SK-N-DZ (cell line): ENCODE measurements around the gene RAB34.
"Not testable (repeated sequence)": the region's sequence is repeated elsewhere in the genome, so short reads cannot be mapped to it uniquely, and the experiment has no call there.

Source experiments
- DNase-seq: peaks from one replicate; pipeline ENCODE4 v3.0.0-alpha.2; 2015; ENCODE audit warnings: low spot score

Gene RAB34

DNA sequence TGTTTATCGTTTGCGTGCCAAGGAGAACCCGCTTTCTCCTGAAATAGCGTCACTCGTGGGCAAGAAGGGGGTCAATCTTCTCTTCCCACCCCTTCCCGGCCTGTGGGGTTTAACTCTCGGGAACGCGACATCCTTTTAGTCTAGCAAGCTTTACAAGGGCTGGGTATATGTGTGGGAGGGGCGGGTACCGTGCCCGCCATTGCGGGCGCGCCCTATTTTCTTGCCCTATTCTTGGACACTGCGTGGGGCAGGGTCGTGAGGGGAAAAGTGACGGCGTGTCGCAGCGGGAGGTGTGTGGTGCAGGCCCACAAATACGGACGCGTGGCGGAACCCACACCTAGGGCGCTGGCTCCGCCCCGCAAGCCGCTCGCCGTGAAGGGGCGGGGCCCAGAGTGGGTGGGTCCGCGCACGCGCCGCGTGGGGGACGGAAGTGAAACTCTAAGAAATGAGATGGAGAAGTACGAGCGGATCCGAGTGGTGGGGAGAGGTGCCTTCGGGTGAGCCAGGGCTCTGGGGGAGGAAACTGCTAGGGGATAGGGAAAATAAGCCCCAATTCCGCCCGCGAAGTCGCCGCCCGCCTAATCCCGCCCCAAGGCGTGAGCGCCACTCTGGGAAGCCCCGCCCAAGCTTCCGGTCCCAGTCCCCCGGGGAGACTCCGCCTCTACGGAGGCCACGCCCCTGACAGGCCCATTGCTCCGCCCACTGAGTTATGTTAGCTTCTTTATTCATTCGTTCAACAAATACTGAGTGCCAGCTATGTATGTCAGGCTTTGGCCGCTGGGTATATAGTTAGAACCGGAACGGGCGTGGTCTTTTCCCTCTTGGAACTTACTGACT, 10.9 kb upstream of the RAB34 start, which contains the start of gene NEK8:
Gene NEK8 (plus strand): TSS at position 425 of the 837 bp plus-strand sequence. CDS start 26 bp downstream, at position 451.
- DNase-seq: peak; percentile 94

DNA sequence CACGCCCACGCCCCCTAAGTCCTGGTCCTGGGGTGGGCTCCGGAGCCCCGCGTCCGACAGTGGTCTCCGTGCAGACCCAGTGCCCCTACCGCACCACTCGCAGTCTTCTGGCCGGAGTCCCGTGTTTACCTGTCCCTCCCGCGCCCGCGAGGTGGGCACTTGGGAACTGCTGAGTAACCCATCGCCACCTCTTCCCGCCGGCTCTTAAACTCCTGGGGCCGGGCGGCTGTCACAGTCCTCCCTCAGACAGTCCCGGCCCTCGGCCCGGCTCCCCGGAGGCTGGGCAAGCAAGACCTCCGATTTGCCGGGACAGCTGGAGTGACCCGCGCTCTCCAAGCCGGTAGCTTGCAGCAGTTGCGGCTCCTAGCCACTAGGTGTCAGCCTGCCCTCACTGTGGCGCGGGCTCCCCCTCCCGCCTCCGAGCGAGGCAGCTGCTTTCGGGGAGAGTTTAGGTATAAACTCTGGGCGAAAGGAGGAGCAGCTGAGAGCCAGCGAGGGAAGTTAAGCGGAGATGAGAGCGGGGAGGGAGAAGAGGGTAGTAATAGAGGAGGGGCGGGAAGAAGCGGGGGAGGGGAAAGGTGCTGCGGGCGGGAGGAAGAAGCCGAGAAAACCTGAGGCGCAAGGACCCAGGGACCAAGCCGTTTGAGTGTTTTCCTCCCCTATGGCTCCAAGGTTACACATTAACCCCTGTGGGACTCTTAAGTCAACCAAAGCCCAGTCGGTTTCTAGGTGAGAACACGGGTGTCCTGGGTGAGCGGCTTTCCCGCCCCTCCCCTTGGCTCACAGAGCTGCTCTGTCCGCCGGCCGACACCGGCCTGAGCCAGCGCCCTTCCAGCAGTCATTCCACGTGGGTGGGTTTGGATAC, 9.2 kb upstream of the RAB34 start:
- peak; percentile 98 for DNase-seq

DNA sequence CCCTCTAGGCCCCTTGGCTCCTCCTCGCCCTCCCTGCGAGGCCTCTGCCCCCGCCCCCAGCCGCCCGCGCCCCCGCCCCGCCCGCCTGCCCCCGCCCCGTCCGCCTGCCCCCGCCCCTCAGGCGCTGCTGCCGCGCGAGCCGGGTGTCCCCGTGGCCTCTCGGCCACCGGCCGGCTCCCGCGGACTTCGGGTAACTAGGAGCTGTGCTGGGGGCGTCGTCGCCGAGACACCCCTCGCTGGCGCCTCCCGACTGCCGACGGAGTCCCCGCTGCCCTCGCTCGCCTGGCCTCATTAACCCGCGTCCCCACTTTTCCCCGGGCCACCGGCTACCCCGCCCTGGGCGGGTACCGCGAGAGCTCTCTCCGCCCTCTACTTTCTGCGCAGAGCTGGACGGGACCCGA, 8.6 kb upstream of the RAB34 start, which contains the start of gene TLCD1:
Gene TLCD1 (minus strand): TSS at position 8 of the 401 bp plus-strand sequence. CDS start 136 bp downstream, outside the sequence.
- DNase-seq: no peak

DNA sequence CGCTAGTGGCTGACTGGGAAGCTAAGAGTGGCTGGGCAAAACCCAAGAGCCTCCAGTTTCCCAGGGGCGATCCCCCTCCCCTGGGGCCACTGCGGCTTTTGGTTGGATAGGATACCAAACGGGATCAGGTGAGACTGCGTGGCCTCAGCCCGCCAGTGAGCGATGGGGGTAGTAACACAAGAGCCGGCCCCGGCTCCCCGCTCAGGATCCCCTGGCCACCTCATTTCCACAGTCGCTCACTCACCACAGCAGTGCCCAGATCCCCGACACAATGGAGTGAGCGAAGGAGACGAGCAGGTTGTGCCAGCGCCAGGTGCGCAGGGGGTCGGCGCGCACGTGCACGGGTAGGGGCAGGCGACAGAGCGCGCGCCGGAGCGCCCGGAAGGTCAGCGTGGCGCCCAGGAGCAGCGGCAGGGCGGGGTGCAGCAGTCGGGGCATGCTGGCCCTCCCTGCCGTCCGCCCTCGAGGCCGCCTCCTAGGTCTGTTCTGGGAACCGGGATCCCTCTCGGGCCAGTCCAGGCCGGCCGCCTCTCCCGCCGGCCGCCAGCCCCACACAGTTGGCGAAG, 8.1 kb upstream of the RAB34 start:
- DNase-seq: peak; percentile 86

DNA sequence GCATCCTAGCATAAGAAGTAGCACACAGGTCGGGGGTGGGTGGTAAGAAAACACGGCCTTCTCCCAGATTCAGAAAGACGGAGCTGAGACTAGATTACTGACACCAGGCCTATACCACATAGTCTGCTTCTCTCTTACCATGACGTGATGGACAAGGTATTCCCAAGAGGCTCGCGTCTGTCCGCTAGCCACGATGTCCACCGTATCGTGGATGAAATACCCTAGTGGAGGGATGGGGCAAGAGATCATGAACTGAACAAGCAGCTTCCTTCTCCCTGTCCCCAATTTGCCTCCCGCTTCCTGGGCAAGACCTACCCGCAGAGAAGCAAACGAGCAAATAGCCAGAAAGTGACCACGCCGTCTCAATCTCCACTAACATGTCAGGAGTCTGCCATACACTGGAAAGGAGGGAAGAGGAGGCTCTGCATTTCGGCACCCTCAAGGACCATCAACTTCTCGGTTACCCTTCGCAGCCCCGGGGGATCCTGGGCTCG, 7.5 kb upstream of the RAB34 start:
- peak; percentile 84 for DNase-seq

DNA sequence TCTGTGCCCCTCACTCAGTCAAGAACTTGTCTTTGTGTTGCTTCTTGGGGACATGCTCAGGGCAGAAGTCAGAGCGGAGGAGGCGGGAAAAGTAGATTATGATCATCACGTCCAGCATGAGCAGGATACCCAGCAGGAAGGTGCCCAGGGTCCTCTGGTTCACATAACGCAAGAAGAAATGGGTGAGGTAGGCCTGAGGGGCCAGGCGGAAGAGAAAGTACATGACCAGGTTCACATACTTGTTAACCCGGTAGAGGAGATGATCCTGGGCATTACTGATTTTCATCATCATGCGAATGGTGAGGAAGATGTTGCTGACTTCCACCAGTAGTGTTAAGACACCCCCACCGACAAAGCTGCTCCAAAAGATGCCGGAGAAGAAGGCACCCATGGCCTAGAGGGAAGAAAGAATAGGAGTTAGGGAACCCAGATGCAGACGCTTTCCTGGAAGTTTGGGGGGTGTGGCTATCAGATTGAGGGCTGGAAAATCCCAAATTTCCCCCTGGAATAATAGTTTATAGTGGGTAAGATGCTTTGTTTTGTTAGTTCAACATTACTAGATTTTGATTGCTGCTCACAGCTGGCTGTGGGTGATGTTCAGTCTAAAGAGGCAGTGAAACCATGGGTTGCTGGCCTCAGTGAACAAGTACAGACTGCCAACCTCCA, 7.0 kb upstream of the RAB34 start:
- DNase-seq: peak; percentile 60

DNA sequence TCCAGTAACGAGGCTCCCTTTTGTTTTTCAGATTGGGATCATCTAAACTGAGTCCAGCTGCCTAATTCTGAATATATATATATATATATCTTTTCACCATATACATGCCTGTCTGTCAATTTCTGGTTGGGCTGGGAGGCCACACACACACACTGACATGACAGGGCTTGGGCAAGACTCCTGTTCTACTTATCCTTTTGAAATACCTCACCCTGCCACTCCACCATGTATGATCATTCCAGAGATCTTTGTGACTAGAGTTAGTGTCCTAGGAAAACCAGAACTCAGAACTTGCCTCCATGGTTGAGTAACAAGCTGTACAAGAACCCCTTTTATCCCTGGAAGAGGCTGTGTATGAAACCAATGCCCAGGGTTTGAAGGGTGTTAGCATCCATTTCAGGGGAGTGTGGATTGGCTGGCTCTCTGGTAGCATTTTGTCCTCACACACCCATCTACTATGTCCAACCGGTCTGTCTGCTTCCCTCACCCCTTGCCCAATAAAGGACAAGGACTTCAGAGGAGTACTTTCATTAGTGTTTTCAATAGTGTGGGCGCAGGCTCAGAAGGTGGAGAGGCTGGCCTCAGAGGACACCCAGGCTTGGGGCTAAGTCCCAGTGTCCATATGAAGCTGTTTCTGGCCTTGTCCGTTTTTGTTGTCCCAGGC, 6.3 kb upstream of the RAB34 start:
- DNase-seq: not testable (repeated sequence)

DNA sequence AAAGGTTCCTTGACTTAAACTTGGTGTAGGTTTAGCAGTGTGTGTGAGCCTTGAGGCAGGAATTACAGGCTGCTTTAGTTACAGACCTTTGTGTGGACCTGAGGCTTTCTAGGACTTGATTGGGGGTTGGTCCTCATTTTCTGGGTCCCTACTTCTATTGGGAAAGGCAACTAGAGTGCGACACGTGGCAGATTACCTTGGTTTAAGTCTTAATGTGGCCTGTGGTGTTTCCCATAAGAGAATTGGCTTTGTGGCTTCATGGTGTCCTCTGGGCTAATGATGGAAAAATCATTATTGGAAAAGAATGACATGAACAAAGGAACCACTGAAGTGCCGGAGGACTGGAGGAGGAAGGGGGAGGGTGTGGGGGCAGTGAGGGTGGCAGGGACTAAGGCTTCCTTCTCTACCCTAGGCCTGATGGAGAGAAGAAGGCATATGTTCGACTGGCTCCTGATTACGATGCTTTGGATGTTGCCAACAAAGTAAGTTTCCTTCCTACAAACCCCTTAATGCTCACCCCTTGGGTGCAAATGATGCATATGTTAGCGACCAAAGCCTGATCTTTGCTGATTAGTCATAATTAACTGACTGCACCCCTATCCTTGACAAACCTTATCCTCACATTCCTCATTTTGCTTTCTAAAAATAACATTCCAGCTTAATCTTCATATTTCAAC, 5.6 kb upstream of the RAB34 start:
- DNase-seq: no peak

DNA sequence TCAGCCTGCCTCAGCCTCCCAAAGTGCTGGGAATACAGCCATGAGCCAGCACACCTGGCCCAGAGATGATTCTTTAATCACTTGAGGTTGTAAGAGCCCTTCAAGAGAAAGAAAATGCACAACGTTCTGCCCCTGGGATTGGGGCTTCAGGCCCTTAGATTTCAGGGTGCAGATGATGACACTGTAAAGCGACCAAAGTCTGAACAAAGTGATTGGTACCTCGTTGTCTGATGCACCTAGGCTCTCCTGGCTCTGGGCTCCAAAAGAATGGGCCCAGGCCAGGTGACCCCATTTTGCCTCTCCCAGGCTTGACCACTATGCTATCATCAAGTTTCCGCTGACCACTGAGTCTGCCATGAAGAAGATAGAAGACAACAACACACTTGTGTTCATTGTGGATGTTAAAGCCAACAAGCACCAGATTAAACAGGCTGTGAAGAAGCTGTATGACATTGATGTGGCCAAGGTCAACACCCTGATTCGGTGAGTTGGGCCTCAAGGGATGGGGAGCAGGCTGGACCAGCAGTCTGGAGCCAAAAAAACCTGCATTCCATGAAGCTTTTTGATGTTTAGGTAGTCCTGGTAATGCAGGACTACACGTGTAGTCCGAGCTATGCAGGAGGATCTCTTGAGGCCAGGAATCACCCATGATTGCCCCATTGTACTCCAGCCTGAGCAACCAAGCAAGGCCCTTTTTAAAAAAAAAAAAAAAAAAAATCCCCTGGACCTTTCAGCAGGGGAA, 4.9 kb upstream of the RAB34 start:
- no peak for DNase-seq

DNA sequence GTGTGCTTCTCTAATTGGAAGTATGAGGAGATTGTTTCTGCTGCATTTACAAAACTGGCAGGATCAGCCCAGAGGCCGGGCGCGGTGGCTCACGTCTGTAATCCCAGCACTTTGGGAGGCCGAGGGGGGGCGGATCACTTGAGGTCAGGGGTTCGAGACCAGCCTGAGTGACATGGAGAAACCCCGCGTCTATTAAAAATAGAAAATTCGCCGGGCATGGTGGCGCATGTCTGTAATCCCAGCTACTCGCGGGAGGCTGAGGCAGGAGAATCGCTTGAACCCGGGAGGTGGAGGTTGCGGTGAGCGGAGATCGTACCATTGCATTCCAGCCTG, 3.3 kb upstream of the RAB34 start:
- DNase-seq: not testable (repeated sequence)

DNA sequence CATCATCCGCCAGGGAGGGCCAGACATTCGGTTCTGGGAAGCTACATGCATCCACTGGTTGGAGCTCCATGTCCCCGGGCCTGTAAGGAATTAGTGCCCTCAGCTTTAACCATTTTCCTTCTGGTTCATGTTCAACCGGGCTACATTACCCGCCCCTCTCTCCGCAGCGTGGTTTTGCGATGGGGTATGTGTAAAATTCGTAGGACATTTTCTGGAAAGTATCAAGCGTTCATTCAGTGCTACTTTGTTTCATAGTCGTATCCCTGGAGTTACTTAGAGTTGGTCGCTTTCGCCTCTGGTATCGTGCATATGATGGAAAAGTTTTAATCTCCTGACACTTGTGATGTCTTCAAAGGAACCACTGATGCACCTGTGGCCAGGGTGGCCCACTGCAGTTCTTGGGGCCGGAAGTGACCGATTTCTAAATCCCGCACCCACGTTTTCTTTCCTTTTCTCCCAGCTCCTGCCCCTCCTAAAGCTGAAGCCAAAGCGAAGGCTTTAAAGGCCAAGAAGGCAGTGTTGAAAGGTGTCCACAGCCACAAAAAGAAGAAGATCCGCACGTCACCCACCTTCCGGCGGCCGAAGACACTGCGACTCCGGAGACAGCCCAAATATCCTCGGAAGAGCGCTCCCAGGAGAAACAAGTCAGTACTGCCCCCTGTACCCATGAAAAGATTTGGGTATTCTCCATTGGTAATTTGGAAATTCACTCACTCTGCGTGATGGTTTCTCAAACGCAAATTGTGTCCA, 2.8 kb upstream of the RAB34 start:
- DNase-seq: no peak

DNA sequence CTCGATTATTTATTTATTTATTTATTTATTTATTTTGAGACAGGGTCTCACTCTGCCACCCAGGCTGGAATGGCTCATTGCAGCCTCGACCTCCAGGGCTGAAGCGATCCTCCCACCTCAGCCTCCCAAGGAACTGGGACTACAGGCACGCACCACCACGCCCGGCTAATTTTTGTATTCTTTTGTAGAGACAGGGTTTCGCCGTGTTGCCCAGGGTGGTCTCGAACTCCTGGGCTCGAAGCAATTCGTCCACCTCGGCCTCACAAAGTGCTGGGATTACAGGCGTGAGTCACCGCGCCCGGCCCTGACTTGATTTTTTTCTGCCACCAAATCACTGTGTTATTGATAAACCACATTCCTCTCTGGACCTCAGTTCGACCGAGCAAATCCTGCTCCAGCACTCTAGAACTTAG, 1.4 kb upstream of the RAB34 start:
- no peak for DNase-seq

DNA sequence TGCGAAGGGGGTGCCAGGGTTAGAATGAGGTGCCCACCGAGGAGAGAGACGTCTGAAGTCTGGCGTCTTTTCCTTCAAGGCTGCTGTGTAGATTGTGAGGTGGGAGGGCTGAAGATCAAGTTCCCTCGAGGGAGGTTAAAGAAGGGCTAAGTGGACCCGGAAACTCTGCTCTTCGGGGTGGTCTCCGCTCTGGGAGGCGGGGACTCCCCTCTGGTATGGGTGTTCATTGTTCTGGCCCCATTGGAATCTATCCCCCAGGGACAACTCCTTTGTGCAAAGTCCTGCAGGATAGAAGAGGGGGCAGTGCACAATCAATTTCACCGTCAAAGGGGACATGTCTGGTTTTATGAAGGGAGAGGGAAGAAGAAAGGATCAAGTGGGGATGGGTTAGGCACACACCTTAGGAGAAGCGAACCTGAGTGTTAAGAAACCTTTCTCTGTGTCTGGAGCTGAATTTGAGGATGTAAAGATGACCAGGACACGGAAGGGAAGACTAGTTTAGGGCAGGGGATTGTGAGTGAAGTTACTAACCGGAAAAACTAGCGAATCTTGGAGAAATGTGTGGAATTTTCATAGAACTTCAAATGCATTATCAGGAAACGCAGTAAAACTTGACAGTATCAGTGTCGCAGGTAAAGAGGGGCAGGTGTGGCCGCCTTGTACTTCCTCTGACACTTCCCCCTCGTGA, 809 bp upstream of the RAB34 start:
- peak; percentile 47 for DNase-seq

DNA sequence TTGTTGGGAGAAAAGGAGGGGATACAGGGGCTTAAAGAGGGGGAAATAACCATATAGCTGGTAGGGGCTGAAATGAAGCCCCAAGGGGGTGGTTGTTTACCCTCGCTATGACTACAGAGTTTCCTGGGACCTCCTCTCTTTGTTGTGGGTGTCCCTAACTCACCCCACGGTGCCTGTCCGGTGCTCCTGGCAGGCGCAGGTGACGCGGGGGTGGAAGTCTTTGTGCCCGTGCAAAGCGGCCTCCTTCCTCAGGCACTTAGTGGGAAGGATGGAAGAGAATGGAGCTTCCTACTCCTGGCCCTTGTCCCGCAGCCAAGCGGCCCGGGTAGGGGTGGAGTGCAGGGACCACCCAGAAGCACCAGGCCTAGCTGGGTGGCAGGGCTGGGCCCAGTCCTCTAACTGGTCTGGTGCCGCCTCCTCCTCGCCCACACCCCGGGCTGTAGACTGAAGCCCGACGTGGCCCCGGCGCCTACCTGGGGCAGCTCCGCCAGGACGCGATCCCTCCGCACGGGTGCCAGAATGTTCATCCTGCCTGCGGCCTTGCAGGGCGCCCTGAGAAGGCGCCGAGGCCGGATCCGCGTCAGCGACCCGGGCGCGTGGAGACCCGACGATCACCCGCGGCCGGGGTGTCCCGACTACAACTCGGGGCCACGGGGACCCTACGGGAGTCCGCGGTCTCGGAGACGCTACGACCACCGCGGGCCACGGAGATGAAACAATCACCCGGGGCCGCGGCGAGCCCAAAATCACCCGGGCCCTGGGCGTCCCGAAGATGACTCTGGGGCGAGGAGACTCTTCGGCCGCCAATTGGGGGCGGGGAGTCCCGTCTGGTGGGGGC, 709 bp downstream of the RAB34 start:
- DNase-seq: no peak

DNA sequence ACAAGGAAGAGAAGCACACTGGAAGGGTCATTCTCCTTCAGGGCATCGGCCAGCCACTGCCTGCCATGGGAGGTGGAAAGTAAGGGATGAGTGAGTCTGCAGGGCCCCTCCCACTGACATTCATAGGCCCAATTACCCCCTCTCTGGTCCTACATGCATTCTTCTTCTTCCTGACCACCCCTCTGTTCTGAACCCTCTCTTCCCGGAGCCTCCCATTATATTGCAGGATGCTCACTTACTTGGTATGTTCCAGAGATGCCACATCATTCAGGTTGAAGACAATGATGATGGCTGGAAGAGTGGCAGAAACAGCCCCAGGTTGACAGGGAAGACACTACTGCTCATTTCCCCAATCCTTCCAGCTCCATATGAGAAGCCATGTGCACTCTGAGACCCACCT, 2.5 kb downstream of the RAB34 start:
- DNase-seq: no peak

DNA sequence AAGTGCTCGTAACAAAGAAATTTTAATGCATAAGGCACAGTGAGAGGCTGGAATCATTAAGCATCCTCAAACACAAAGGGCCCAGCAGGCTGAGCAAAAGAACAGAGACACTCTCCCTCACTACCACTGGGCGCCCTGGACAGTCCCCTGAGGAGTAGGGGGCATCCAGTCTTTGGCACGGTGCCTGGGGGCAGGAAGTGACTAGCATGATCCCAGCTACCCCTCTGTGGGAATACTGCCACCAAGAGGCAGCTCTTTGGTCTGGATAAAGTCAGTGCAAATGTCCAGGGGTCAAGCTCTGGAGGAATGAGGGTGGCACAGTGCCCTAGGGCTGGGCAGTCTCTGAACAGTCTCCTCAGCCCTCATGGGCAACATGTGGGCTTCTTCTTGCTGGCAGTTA, 3.4 kb downstream of the RAB34 start:
- DNase-seq: no peak

DNA sequence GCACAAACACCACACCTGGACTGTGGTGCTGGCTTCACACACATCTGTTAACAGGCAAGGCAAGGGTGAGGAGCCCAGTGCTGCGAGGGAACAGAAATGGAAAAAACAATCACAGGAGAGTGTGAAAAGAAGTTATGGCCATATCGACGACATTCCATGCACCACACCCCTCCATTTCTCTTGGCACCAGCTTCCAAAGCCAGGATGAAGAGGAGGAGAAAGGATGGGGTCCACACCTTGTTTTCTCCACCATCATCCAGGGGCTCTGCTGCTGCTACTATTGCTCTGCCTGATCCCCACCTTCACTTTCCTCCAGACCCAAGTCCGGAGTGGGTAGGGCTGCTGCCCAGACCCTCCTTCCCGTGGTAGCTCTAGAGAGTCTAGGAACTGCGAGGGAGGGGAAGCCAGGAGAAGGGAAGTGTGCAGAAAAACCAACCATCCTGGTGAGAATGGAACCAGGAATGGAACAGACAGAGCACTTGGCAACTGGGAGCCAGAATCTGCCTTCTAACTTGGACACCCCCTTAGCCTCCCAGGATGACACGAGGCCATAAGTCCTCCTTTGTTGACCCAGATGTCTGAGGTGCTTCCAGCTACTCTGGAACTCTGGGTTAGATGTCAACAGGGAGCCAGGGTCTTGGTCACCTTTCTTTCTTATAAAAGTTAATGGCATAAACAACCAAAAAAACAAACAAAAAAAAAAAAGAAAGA, 4.8 kb downstream of the RAB34 start:
- DNase-seq: no peak
